ENCODE measurements around the gene MYLK.

Gene MYLK

GRCh38 chr3:123668906-123669305 is 215.2 kb downstream of the MYLK start:
- no peak for DNase-seq (ENCODE audit: low read depth)

GRCh38 chr3:123667784-123668183 is 216.3 kb downstream of the MYLK start:
- no peak for DNase-seq (ENCODE audit: low read depth)

GRCh38 chr3:123664753-123665152 is 219.4 kb downstream of the MYLK start:
- no peak for DNase-seq (ENCODE audit: low read depth)

GRCh38 chr3:123663977-123664376 is 220.2 kb downstream of the MYLK start:
- no peak for DNase-seq (ENCODE audit: low read depth)

GRCh38 chr3:123661973-123662372 is 222.2 kb downstream of the MYLK start:
- DNase-seq (ENCODE audit: low read depth), result no peak

GRCh38 chr3:123660900-123661299 is 223.2 kb downstream of the MYLK start:
- DNase-seq (ENCODE audit: low read depth), result no peak

GRCh38 chr3:123660141-123660675 is 223.9 kb downstream of the MYLK start:
- DNase-seq (ENCODE audit: low read depth), result no peak

- no peak for DNase-seq (ENCODE audit: low read depth)
These were observed 225.3 kb downstream of the MYLK start for GRCh38 chr3:123658852-123659206.

- no peak for DNase-seq (ENCODE audit: low read depth)
These were observed 225.8 kb downstream of the MYLK start for GRCh38 chr3:123658118-123658851.

- DNase-seq (ENCODE audit: low read depth), result no peak
These were observed 226.6 kb downstream of the MYLK start for GRCh38 chr3:123657568-123657967.

- DNase-seq (ENCODE audit: low read depth), result no peak
These were observed 227.0 kb downstream of the MYLK start for GRCh38 chr3:123657111-123657510.

- DNase-seq (ENCODE audit: low read depth), result no peak
These were observed 227.4 kb downstream of the MYLK start for GRCh38 chr3:123656691-123657090.

- no peak for DNase-seq (ENCODE audit: low read depth)
These were observed 227.9 kb downstream of the MYLK start for GRCh38 chr3:123656274-123656673.

GRCh38 chr3:123655400-123655799 is 228.7 kb downstream of the MYLK start:
- DNase-seq (ENCODE audit: low read depth), result no peak

- no peak for DNase-seq (ENCODE audit: low read depth)
These were observed 230.9 kb downstream of the MYLK start for GRCh38 chr3:123653221-123653682.

- DNase-seq (ENCODE audit: low read depth), result no peak
These were observed 231.7 kb downstream of the MYLK start for GRCh38 chr3:123652342-123652984.

GRCh38 chr3:123651449-123652341 is 232.4 kb downstream of the MYLK start:
- DNase-seq (ENCODE audit: low read depth), result no peak

GRCh38 chr3:123650101-123650500 is 234.0 kb downstream of the MYLK start:
- DNase-seq (ENCODE audit: low read depth), result no peak

- no peak for DNase-seq (ENCODE audit: low read depth)
These were observed 235.3 kb downstream of the MYLK start for GRCh38 chr3:123648696-123649405.

- DNase-seq (ENCODE audit: low read depth), result no peak
These were observed 239.8 kb downstream of the MYLK start for GRCh38 chr3:123644358-123644757.

- no peak for DNase-seq (ENCODE audit: low read depth)
These were observed 241.2 kb downstream of the MYLK start for GRCh38 chr3:123642957-123643330.
